Gastroesophageal sphincter (tissue), 4 donors: ENCODE results near the gene KERA. TPM values are rescaled to one million over a fixed set of nuclear protein-coding genes. Genes with fewer than 3 reads are reported as not detected.

Experiments used
- ATAC-seq: fragments of 150-250 bp; one replicate; pipeline ENCODE4 v1.9.1; 2016; ENCODE audit warnings: mild to moderate bottlenecking, moderate library complexity
- H3K27ac ChIP-seq, 4 donors: fragments of 200-600 bp; sonication (generic) in 3 of 4; 1 replicate in 3 of 4; 2 replicates in 1 of 4; pipeline ENCODE4 v1.5.1; 2016 to 2019
- H3K27me3 ChIP-seq: fragments of 200-600 bp; sonication (generic); one replicate; pipeline ENCODE4 v1.5.1; 2019
- H3K36me3 ChIP-seq, 2 donors: fragments of 200-600 bp; sonication (generic); one replicate each; pipeline ENCODE4 v1.5.1; 2019; ENCODE audit warnings: control low read depth in 1 of 2
- H3K4me1 ChIP-seq, 3 donors: fragments of 200-600 bp; sonication (generic); 1 replicate in 2 of 3; 2 replicates in 1 of 3; pipeline ENCODE4 v1.5.1; 2016 to 2019; ENCODE audit warnings: control low read depth in 2 of 3
- H3K4me3 ChIP-seq, 2 donors: fragments of 200-600 bp; sonication (generic); one replicate each; pipeline ENCODE4 v1.5.1; 2019; ENCODE audit warnings: mild to moderate bottlenecking in 1 of 2, moderate library complexity in 1 of 2
- H3K9me3 ChIP-seq, 3 donors: fragments of 200-600 bp; sonication (generic); one replicate each; pipeline ENCODE4 v1.5.1; 2017 to 2019; ENCODE audit warnings: control low read depth in 2 of 3
- CTCF ChIP-seq, 4 experiments: fragments of 200-600 bp in 2 of 4; fragments of 450-650 bp in 2 of 4; sonication (generic) in 1 of 4; IDR thresholded peaks; one replicate each; pipeline ENCODE4 v1.5.1; 2017 to 2019; ENCODE audit warnings: antibody characterized with exemption in 4 of 4, mild to moderate bottlenecking in 2 of 4, moderate library complexity in 2 of 4
- EP300 ChIP-seq: sonication (generic); formaldehyde crosslinking; IDR thresholded peaks from one replicate; pipeline ENCODE4 v1.6.1; 2017; ENCODE audit warnings: antibody characterized with exemption, mild to moderate bottlenecking
- POLR2A ChIP-seq, 2 donors: fragments of 450-650 bp; IDR thresholded peaks; one replicate each; pipeline ENCODE4 v1.6.1; 2017; ENCODE audit warnings: antibody characterized with exemption in 2 of 2, mild to moderate bottlenecking in 2 of 2, moderate library complexity in 1 of 2
- POLR2AphosphoS5 ChIP-seq: sonication (generic); formaldehyde crosslinking; IDR thresholded peaks from one replicate; pipeline ENCODE4 v1.6.1; 2017; ENCODE audit warnings: antibody characterized with exemption
- whole genome bisulfite sequencing, 2 donors: methylation state at CpG; one replicate each; pipeline ENCODE4 v1.1.5; 2018; ENCODE audit warnings: low coverage in 1 of 2; 5-methylcytosine and 5-hydroxymethylcytosine counted together
- total RNA-seq, 4 donors: library from RNA; depleted of rRNA; stranded (reverse); fragments of >200 nt; gene quantifications; one replicate each; pipeline ENCODE4 v1.1.0, GENCODE V29; 2016

KERA gene
- total RNA-seq, 4 donors from 2014 or later = not detected

DNA sequence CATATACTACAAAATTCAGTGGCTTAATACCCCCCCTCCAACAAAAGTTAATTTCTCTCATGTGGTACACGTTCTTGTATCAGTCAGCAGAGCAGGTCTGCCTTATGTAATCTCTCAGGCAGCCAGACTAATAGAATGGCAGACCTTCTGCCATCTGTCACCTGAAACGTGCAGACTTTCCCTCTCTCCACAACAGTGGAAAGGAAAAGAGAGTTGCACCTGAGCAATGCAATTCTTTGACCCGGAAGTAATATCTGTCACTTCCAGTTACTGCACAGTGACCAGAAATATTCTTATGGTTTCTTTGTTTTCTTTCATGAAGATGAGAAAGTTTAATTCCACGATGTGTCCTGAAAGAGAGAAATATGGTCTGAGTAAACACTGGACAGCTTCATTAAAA, 14.4 kb downstream of the KERA start:
- Histone ChIP-seq H3K36me3 (no peaks in the 10 kb centered on the region), H3K4me1 (peaks cover 0 to 4% (median 2%) of the 10 kb centered on the region in 3 donors), H3K9me3 (no peaks in the 10 kb centered on the region), H3K27me3 (no peaks in the 10 kb centered on the region), H3K4me3 (no peak overlapping the region), H3K27ac (no peak overlapping the region)
- TF ChIP-seq POLR2AphosphoS5 (no peak), EP300 (no peak), POLR2A (IDR thresholded peaks at IDR 0.05) (no peak), CTCF (IDR thresholded peaks at IDR 0.05) (no peak)
- WGBS, 2 donors = 54 to 56% methylated on average over 2 to 4 of the region's 4 CpGs
- ATAC-seq = no peak

- Histone ChIP-seq H3K4me1 (peaks cover 0 to 14% (median 2%) of the 10 kb centered on the region in 3 donors), H3K4me3 (no peak overlapping the region), H3K27me3 (no peaks in the 10 kb centered on the region), H3K36me3 (no peaks in the 10 kb centered on the region), H3K9me3 (no peaks in the 10 kb centered on the region), H3K27ac (no peak overlapping the region)
- TF ChIP-seq CTCF (IDR thresholded peaks at IDR 0.05) = no peak
- TF ChIP-seq POLR2A (IDR thresholded peaks at IDR 0.05) = no peak
- TF ChIP-seq EP300 = no peak
- TF ChIP-seq POLR2AphosphoS5 = no peak
- WGBS, 2 donors = 32 to 38% methylated on average over 1 of the region's 1 CpG
- no peak for ATAC-seq
Observed at GRCh38 chr12:91040096-91040755, 17.6 kb downstream of the KERA start.

GRCh38 chr12:91037276-91037675, 20.5 kb downstream of the KERA start:
- no peak for TF ChIP-seq EP300
- TF ChIP-seq POLR2A (IDR thresholded peaks at IDR 0.05) = no peak
- no peak for TF ChIP-seq POLR2AphosphoS5
- no peak for TF ChIP-seq CTCF (IDR thresholded peaks at IDR 0.05)
- Histone ChIP-seq H3K4me1 (peaks cover 0 to 10% (median 0%) of the 10 kb centered on the region in 3 donors), H3K9me3 (no peaks in the 10 kb centered on the region), H3K36me3 (no peaks in the 10 kb centered on the region), H3K27ac (no peak overlapping the region), H3K4me3 (no peak overlapping the region), H3K27me3 (no peaks in the 10 kb centered on the region)
- no peak for ATAC-seq

- Histone ChIP-seq H3K9me3 (no peaks in the 10 kb centered on the region), H3K4me1 (peaks cover 0 to 10% (median 0%) of the 10 kb centered on the region in 3 donors), H3K27ac (no peak overlapping the region), H3K36me3 (no peaks in the 10 kb centered on the region), H3K4me3 (no peak overlapping the region), H3K27me3 (no peaks in the 10 kb centered on the region)
- ATAC-seq = no peak
- TF ChIP-seq CTCF (IDR thresholded peaks at IDR 0.05) (no peak), EP300 (no peak), POLR2A (IDR thresholded peaks at IDR 0.05) (no peak), POLR2AphosphoS5 (no peak)
- whole genome bisulfite sequencing, 2 donors = 60 to 88% methylated on average over 2 of the region's 2 CpGs
Observed at GRCh38 chr12:91033251-91033650, 24.6 kb downstream of the KERA start.

DNA sequence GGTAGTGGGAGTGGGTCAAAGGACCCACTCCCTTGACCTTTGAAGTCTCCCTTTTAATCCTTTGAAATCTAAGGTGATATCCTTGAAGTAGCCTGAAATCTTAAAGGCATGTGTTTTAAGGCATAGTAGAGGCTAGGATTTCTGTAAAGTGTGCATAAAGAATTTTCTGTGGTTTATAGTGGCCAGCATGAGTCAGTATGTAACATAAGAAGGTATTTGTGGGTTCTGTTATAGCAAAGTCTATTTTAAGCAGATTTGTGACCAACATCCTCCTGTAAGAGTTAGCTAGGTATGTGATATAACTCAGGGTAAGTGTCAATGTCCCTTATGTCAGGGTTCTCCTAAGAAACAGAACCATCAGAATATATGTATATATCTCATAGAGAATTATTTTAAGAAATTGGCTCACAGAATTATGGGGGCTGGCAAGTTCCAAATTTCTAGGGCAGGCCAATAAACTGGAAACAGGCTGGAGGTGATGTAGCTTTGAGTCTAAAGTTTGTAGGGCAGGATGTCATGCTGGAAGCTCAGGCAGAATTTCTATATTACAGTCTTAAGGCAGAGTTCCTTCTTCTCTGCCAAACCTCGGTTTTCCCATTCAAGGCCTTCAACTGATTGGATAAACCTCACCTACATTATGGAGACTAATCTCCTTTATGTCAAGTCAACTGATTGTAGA, 34.4 kb downstream of the KERA start:
- no peaks in the 10 kb centered on the region for H3K27me3 ChIP-seq
- no peak overlapping the region for H3K27ac ChIP-seq
- WGBS, 2 donors = 80% methylated on average over 1 of the region's 1 CpG; no CpG with 5 or more reads in 1 of the 2 donors
- no peak for ATAC-seq
- H3K4me3 ChIP-seq = no peak overlapping the region
- TF ChIP-seq POLR2AphosphoS5 = no peak
- TF ChIP-seq EP300 = no peak
- TF ChIP-seq POLR2A (IDR thresholded peaks at IDR 0.05) = no peak
- TF ChIP-seq CTCF (IDR thresholded peaks at IDR 0.05) = no peak
- H3K9me3 ChIP-seq = no peaks in the 10 kb centered on the region
- peaks cover 0 to 14% (median 0%) of the 10 kb centered on the region in 3 donors for H3K4me1 ChIP-seq
- H3K36me3 ChIP-seq = no peaks in the 10 kb centered on the region
